HG02610 (cell line): ENCODE results near the gene FYN.
"Not testable (repeated sequence)": the region's sequence is repeated elsewhere in the genome, so short reads cannot be mapped to it uniquely, and the experiment has no call there.

Source experiments
- ATAC-seq: cut with Tn5 transposase; IDR thresholded peaks from one replicate; pipeline ENCODE4 v1.9.1; 2021; ENCODE audit warnings: mild to moderate bottlenecking, moderate library complexity; ENCODE audit not compliant: unreplicated experiment

Gene FYN

GRCh38 chr6:111835398-111835797 is 37.9 kb downstream of the FYN start:
- not testable (repeated sequence) for ATAC-seq

GRCh38 chr6:111834356-111834755 is 38.9 kb downstream of the FYN start:
- no peak for ATAC-seq

GRCh38 chr6:111832833-111833418 is 40.3 kb downstream of the FYN start:
- peak; percentile 37 for ATAC-seq

- no peak for ATAC-seq
Observed at GRCh38 chr6:111831408-111831807, 41.8 kb downstream of the FYN start.

GRCh38 chr6:111829998-111830397 is 43.3 kb downstream of the FYN start:
- ATAC-seq = no peak

GRCh38 chr6:111829581-111829980 is 43.7 kb downstream of the FYN start:
- ATAC-seq = no peak

GRCh38 chr6:111828809-111829208 is 44.4 kb downstream of the FYN start:
- ATAC-seq = no peak

- ATAC-seq = no peak
Observed at GRCh38 chr6:111825439-111826086, 47.7 kb downstream of the FYN start.

GRCh38 chr6:111824608-111825337 is 48.5 kb downstream of the FYN start:
- ATAC-seq = peak; percentile 71

- ATAC-seq = peak; percentile 56
Observed at GRCh38 chr6:111823831-111824607, 49.2 kb downstream of the FYN start.

GRCh38 chr6:111823012-111823411 is 50.2 kb downstream of the FYN start:
- ATAC-seq = no peak

GRCh38 chr6:111819458-111819857 is 53.8 kb downstream of the FYN start:
- no peak for ATAC-seq

- peak; percentile 51 for ATAC-seq
Observed at GRCh38 chr6:111818539-111819226, 54.6 kb downstream of the FYN start.

GRCh38 chr6:111817451-111818120 is 55.7 kb downstream of the FYN start:
- ATAC-seq = no peak

GRCh38 chr6:111813677-111814310 is 59.5 kb downstream of the FYN start:
- no peak for ATAC-seq

GRCh38 chr6:111813237-111813636 is 60.0 kb downstream of the FYN start:
- no peak for ATAC-seq

GRCh38 chr6:111812060-111813038 is 60.9 kb downstream of the FYN start:
- no peak for ATAC-seq

GRCh38 chr6:111810294-111811131 is 62.7 kb downstream of the FYN start:
- no peak for ATAC-seq
